Left ventricle myocardium inferior (tissue), 1 donor: Measurements from ENCODE around the gene RAI1. TPM values are rescaled to one million over a fixed set of nuclear protein-coding genes. Genes with fewer than 3 reads are reported as not detected.

Source experiments
- DNase-seq: peaks from one replicate; pipeline ENCODE4 v3.0.0-alpha.2; 2020
- H3K27ac ChIP-seq: fragments of 200-600 bp; replicated peaks from 2 replicates; pipeline ENCODE4 v1.8.0; 2021
- H3K27me3 ChIP-seq: fragments of 200-600 bp; 2 replicates; pipeline ENCODE4 v1.8.0; 2021; ENCODE audit warnings: low read depth
- H3K36me3 ChIP-seq: fragments of 200-600 bp; 2 replicates; pipeline ENCODE4 v1.8.0; 2021
- H3K4me1 ChIP-seq: fragments of 200-600 bp; 2 replicates; pipeline ENCODE4 v1.8.0; 2021
- H3K4me3 ChIP-seq: fragments of 200-600 bp; 2 replicates; pipeline ENCODE4 v1.8.0; 2021; ENCODE audit warnings: mild to moderate bottlenecking, moderate library complexity
- H3K9me3 ChIP-seq: fragments of 200-600 bp; replicated peaks from 2 replicates; pipeline ENCODE4 v1.8.0; 2021
- intact Hi-C: fragments of 100-400 bp; cut with micrococcal nuclease; formaldehyde crosslinking; loops from one replicate; pipeline ENCODE4 v1.11.0; 2022
- total RNA-seq: library from RNA; stranded (reverse); fragmentation: NEBNext Ultra II Directional; extraction: Animal tissue kit (Norgen Biotek cat#: 25700); gene quantifications from one replicate; pipeline ENCODE4 v1.2.1, GENCODE V29; 2021
- TF ChIP-seq, protein P1 (sequence below): fragments of 200-600 bp; IDR thresholded peaks from 2 replicates; pipeline ENCODE4 v1.8.0; 2021; ENCODE audit warnings: antibody characterized with exemption, mild to moderate bottlenecking, borderline replicate concordance
- donor health status: DM: no; HTN: yes; CAD: no; lungs with severe emphysema.

The RAI1 gene
- total RNA-seq, 1 donor from 2014 or later: 22.5 TPM

- Histone ChIP-seq H3K36me3 (no peaks in the 10 kb centered on the region), H3K4me3 (no peak overlapping the region), H3K27ac (peak overlapping the region; percentile 66), H3K4me1 (peaks cover 75% of the 10 kb centered on the region), H3K27me3 (no peaks in the 10 kb centered on the region), H3K9me3 (no peaks in the 10 kb centered on the region)
- TF ChIP-seq, protein P1, sequence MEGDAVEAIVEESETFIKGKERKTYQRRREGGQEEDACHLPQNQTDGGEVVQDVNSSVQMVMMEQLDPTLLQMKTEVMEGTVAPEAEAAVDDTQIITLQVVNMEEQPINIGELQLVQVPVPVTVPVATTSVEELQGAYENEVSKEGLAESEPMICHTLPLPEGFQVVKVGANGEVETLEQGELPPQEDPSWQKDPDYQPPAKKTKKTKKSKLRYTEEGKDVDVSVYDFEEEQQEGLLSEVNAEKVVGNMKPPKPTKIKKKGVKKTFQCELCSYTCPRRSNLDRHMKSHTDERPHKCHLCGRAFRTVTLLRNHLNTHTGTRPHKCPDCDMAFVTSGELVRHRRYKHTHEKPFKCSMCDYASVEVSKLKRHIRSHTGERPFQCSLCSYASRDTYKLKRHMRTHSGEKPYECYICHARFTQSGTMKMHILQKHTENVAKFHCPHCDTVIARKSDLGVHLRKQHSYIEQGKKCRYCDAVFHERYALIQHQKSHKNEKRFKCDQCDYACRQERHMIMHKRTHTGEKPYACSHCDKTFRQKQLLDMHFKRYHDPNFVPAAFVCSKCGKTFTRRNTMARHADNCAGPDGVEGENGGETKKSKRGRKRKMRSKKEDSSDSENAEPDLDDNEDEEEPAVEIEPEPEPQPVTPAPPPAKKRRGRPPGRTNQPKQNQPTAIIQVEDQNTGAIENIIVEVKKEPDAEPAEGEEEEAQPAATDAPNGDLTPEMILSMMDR: no peak
- DNase-seq: no peak
- intact Hi-C loops: no loop called here
Measured at GRCh38 chr17:17771498-17772201, 90.4 kb downstream of the RAI1 start.

DNA sequence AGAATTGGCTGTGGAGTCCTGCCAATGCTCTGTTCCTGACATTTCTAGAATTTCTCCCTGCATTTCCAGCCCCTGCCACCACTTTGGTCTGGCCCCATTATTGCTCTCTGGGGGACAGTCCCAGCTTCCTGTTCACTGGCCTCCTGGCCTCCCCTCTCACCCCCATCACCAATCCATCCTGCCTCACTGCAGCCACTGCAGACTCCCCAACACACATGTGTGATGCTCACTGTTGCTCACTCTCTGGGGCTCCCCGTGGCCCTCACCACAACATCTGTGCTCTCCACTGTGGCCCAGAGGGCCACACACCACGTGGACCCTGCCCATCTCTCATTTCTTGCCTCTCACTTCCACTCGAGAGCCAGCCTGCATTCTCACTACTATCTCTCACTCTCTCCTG, 91.0 kb downstream of the RAI1 start:
- TF ChIP-seq, protein P1: no peak
- no peaks in the 10 kb centered on the region for H3K36me3 ChIP-seq
- H3K4me3 ChIP-seq: no peak overlapping the region
- H3K4me1 ChIP-seq: peaks cover 70% of the 10 kb centered on the region
- H3K27ac ChIP-seq: no peak overlapping the region
- DNase-seq: no peak
- intact Hi-C loops: no loop called here
- H3K27me3 ChIP-seq: no peaks in the 10 kb centered on the region
- no peaks in the 10 kb centered on the region for H3K9me3 ChIP-seq

DNA sequence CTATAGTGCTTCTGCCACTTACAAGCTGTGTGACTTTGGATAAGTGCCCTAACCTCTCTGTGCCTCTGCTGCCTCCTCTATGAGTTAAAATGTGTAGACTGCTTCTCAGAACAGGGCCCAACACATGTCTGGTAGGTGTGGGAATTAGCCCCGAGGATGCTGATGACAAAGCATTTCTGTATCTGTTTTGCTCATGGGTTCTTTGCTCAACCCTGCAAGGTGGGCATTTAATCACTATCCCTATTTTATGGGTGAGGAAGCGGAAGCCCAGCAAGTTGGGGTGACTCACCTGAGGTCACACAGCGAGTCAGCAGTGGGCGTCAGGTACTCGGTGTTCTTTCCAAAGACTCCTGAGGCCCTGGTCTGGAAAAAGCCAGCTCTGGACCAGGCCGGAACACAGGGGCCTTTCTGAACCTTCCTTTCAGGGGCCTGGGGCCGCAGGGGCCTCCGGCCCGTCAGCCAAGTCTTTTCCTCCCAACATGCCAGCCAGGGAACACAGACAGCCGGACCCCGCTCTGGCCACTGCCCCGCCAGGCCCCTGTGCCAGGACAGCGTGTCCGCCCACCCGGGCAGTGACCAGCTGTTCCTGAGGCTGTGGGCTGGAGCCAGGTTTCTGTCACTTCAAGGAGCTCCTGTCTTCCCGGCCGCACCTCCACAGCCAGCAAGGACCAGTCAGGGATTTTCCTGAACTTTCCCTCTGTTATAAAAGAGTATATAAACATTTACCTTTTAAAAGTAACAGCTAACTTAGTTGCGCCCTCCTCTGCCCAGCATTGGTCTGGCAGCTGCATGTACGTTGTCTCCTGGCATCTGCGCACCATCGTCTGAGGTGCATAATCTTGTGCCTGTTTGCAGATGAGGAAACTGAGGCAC, 93.0 kb downstream of the RAI1 start:
- TF ChIP-seq, protein P1: peak; percentile 40
- Histone ChIP-seq H3K27me3 (no peaks in the 10 kb centered on the region), H3K27ac (peak overlapping the region; percentile 77), H3K36me3 (no peaks in the 10 kb centered on the region), H3K4me3 (peak overlapping the region; percentile 21), H3K4me1 (peaks cover 70% of the 10 kb centered on the region), H3K9me3 (no peaks in the 10 kb centered on the region)
- DNase-seq: peak; percentile 34
- intact Hi-C loops: no loop called here

GRCh38 chr17:17776889-17777288, 95.6 kb downstream of the RAI1 start:
- no peak overlapping the region for H3K4me3 ChIP-seq
- H3K27me3 ChIP-seq: no peaks in the 10 kb centered on the region
- intact Hi-C loops: no loop called here
- H3K36me3 ChIP-seq: no peaks in the 10 kb centered on the region
- no peak overlapping the region for H3K27ac ChIP-seq
- H3K4me1 ChIP-seq: peaks cover 70% of the 10 kb centered on the region
- TF ChIP-seq, protein P1: no peak
- no peak for DNase-seq
- no peaks in the 10 kb centered on the region for H3K9me3 ChIP-seq

DNA sequence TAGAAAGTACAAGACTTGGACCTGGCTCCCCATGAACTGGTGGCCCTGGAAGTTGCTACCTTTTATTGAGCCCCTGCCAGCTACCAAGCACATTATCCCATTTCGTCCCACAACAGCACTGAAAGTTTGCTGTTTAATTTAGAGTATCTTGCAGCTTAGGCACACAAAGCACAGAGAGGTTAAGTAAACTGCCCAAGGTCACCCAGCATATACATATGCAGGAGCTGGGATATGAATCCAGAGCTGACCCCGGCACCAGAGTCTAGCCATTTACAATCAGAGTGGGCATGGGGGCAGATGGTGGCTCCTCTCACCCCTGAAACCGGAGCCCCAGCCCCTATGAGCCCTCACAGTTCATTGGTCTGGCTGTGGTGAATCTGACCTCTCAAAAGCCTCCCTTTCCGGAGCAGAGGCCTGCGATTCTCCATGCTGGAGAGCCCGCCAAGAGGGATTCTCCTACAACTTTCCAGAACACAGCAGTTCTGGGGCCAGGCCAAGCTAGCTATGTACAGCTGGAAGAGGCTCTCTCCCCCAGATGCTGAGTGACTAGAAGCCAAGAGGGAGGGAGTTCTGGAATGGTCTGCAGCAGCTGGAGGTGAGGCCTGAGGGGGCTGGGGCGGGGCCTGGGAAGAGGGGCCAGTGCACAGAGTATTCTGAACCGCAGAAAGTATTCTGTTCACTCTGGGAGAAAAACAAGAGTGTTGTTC, 97.2 kb downstream of the RAI1 start:
- no peak overlapping the region for H3K4me3 ChIP-seq

More for the DNA sequence above, 97.2 kb downstream of the RAI1 start:
- intact Hi-C loops: no loop called here
- H3K27ac ChIP-seq: peak overlapping the region; percentile 95
- H3K36me3 ChIP-seq: no peaks in the 10 kb centered on the region
- peak; percentile 84 for DNase-seq
- H3K27me3 ChIP-seq: no peaks in the 10 kb centered on the region
- H3K4me1 ChIP-seq: peaks cover 78% of the 10 kb centered on the region
- no peaks in the 10 kb centered on the region for H3K9me3 ChIP-seq
- TF ChIP-seq, protein P1: no peak
